Naive thymus-derived CD4-positive, alpha-beta T cell (primary cell): Measurements from ENCODE around the gene PI4KA. TPM values are rescaled to one million over a fixed set of nuclear protein-coding genes. Genes with fewer than 3 reads are reported as not detected.
A peak's percentile ranks its signal among the peaks of the same experiment; 100 is the strongest.

Experiments
- ATAC-seq: fragments of 150-1000 bp; cut with Tn5 transposase; 2 replicates; pipeline ENCODE4 v1.10.0; 2021; ENCODE audit warnings: mild to moderate bottlenecking, moderate library complexity
- CTCF ChIA-PET: fragments of 350-600 bp; sonication (Branson Sonifier 250); formaldehyde crosslinking; loops from one replicate; lab custom pipeline; 2021; ENCODE audit warnings: antibody characterized with exemption; lab: Charles Lee
- POLR2A ChIA-PET: fragments of 350-600 bp; sonication (Branson Sonifier 250); formaldehyde crosslinking; loops from one replicate; lab custom pipeline; 2021; ENCODE audit warnings: antibody characterized with exemption, inconsistent platforms; lab: Charles Lee
- DNase-seq, 9 donors: peaks; one replicate each; pipeline versions ENCODE4 v3.0.0 to v3.0.0-alpha.2; 2020 to 2022; ENCODE audit warnings: mixed read lengths in 1 of 9
- H3K27ac ChIP-seq: one replicate; pipeline ENCODE4 v1.7.0; 2013; ENCODE audit warnings: mild to moderate bottlenecking, low read depth, low read length, moderate library complexity
- H3K27me3 ChIP-seq, 2 donors: one replicate each; pipeline ENCODE4 v1.7.0; 2013; ENCODE audit warnings: low read length in 2 of 2, mild to moderate bottlenecking in 2 of 2, moderate library complexity in 2 of 2; ENCODE audit not compliant: control insufficient read depth in 2 of 2, insufficient read depth in 2 of 2
- H3K36me3 ChIP-seq, 3 experiments: 1 replicate in 2 of 3; 2 replicates in 1 of 3; pipeline ENCODE4 v1.7.0; 2013; ENCODE audit warnings: low read length in 3 of 3, mild to moderate bottlenecking in 3 of 3, moderate library complexity in 1 of 3; ENCODE audit not compliant: insufficient read depth in 3 of 3, control insufficient read depth in 2 of 3
- H3K4me1 ChIP-seq, 2 donors: one replicate each; pipeline ENCODE4 v1.7.0; 2013; ENCODE audit warnings: low read length in 2 of 2, mild to moderate bottlenecking in 2 of 2, moderate library complexity in 1 of 2; ENCODE audit not compliant: control insufficient read depth in 2 of 2, insufficient read depth in 2 of 2
- H3K4me3 ChIP-seq: 2 replicates; pipeline ENCODE4 v1.7.0; 2013; ENCODE audit warnings: mild to moderate bottlenecking, low read length
- H3K9me3 ChIP-seq, 3 experiments: 1 replicate in 2 of 3; 2 replicates in 1 of 3; pipeline ENCODE4 v1.7.0; 2013; ENCODE audit warnings: low read length in 3 of 3; ENCODE audit not compliant: control insufficient read depth in 2 of 3
- H3K27ac Mint-ChIP-seq, 9 donors: one replicate each; pipeline ENCODE4 v1.8.0; 2020 to 2022; ENCODE audit warnings: mixed read lengths in 9 of 9, mild to moderate bottlenecking in 8 of 9, moderate library complexity in 5 of 9, inconsistent platforms in 2 of 9
- H3K27me3 Mint-ChIP-seq, 5 donors: one replicate each; pipeline ENCODE4 v1.8.0; 2021 to 2022; ENCODE audit warnings: mixed read lengths in 5 of 5, mild to moderate bottlenecking in 1 of 5
- H3K36me3 Mint-ChIP-seq, 5 donors: one replicate each; pipeline ENCODE4 v1.8.0; 2020 to 2022; ENCODE audit warnings: mixed read lengths in 5 of 5, mild to moderate bottlenecking in 3 of 5, inconsistent platforms in 1 of 5
- H3K4me1 Mint-ChIP-seq, 7 donors: one replicate each; pipeline ENCODE4 v1.8.0; 2020 to 2022; ENCODE audit warnings: mixed read lengths in 7 of 7, mild to moderate bottlenecking in 3 of 7, inconsistent platforms in 1 of 7
- H3K4me3 Mint-ChIP-seq, 10 donors: one replicate each; pipeline ENCODE4 v1.8.0; 2020 to 2022; ENCODE audit warnings: mild to moderate bottlenecking in 10 of 10, mixed read lengths in 10 of 10, moderate library complexity in 6 of 10, inconsistent platforms in 2 of 10
- H3K9me3 Mint-ChIP-seq, 11 donors: one replicate each; pipeline ENCODE4 v1.8.0; 2020 to 2022; ENCODE audit warnings: mixed read lengths in 11 of 11, mild to moderate bottlenecking in 4 of 11, inconsistent platforms in 1 of 11, moderate library complexity in 1 of 11
- intact Hi-C, 2 donors: fragments of 100-400 bp; cut with micrococcal nuclease; formaldehyde crosslinking; loops; one replicate each; pipeline ENCODE4 v1.15.1; 2023
- polyA plus RNA-seq, 2 donors: library from polyadenylated mRNA; unstranded; fragments of 300-500 nt; fragmentation: Illumina TruSeq; gene quantifications; one replicate each; pipeline ENCODE4 v1.2.3, GENCODE V29; 2021
- total RNA-seq, 6 experiments: library from RNA in 5 of 6; stranded (reverse) in 5 of 6; gene quantifications; 1 replicate in 5 of 6; 2 replicates in 1 of 6; pipeline ENCODE4 v1.2.3 and lab custom pipeline; 2021 to 2026

Gene PI4KA
- total and polyA plus RNA-seq, 7 experiments from 2014 or later, result 40.1 to 181 (median 156) TPM

GRCh38 chr22:20747223-20747622, 111.4 kb downstream of the PI4KA start:
- no peak for ATAC-seq
- Mint-ChIP-seq H3K27ac (peak overlapping the region in 3 of 9 donors; percentile 9 to 67 (median 20)), H3K4me1 (peaks cover 0 to 2% (median 0%) of the 10 kb centered on the region in 7 donors), H3K27me3 (no peaks in the 10 kb centered on the region), H3K36me3 (peaks cover 0 to 24% (median 6%) of the 10 kb centered on the region in 5 donors), H3K4me3 (no peak overlapping the region), H3K9me3 (no peaks in the 10 kb centered on the region)
- DNase-seq, result no peak
- H3K4me3 ChIP-seq, result no peak overlapping the region
- H3K9me3 ChIP-seq, result no peaks in the 10 kb centered on the region
- intact Hi-C loops, result no loop called here
- CTCF ChIA-PET, result no interaction called here
- POLR2A ChIA-PET, result no interaction called here
- no peak overlapping the region for H3K27ac ChIP-seq
- no peaks in the 10 kb centered on the region for H3K27me3 ChIP-seq
- H3K36me3 ChIP-seq, result peaks cover 0 to 84% (median under 1%) of the 10 kb centered on the region in 3 experiments
- H3K4me1 ChIP-seq, result no peaks in the 10 kb centered on the region

- no peak overlapping the region for H3K4me3 Mint-ChIP-seq
- peaks cover 0 to 2% (median 0%) of the 10 kb centered on the region in 7 donors for H3K4me1 Mint-ChIP-seq
- H3K36me3 Mint-ChIP-seq, result peaks cover 4 to 30% (median 6%) of the 10 kb centered on the region in 5 donors
- Histone ChIP-seq H3K9me3 (no peaks in the 10 kb centered on the region), H3K4me1 (no peaks in the 10 kb centered on the region), H3K27ac (no peak overlapping the region), H3K4me3 (no peak overlapping the region), H3K36me3 (peaks cover 0 to 84% (median 7%) of the 10 kb centered on the region in 3 experiments), H3K27me3 (no peaks in the 10 kb centered on the region)
- ATAC-seq (no peak), DNase-seq (no peak)
- H3K27me3 Mint-ChIP-seq, result no peaks in the 10 kb centered on the region
- no peaks in the 10 kb centered on the region for H3K9me3 Mint-ChIP-seq
- peak overlapping the region in 3 of 9 donors; percentile 14 to 20 (median 17) for H3K27ac Mint-ChIP-seq
- intact Hi-C loops, result no loop called here
- POLR2A ChIA-PET, result no interaction called here
- CTCF ChIA-PET, result interaction anchor here (0.6 kb wide), 1 partner anchor 252 kb away, joined by 3 read pairs; no protein-coding TSS in a partner anchor
Measured at GRCh38 chr22:20746431-20747189, 112.0 kb downstream of the PI4KA start.

- Histone ChIP-seq H3K4me1 (no peaks in the 10 kb centered on the region), H3K9me3 (no peaks in the 10 kb centered on the region), H3K36me3 (peaks cover 0 to 79% (median 9%) of the 10 kb centered on the region in 3 experiments), H3K27ac (no peak overlapping the region), H3K4me3 (no peak overlapping the region), H3K27me3 (no peaks in the 10 kb centered on the region)
- POLR2A ChIA-PET, result interaction anchor here (0.7 kb wide), 1 partner anchor 254 kb away, joined by 3 read pairs; no protein-coding TSS in a partner anchor
- intact Hi-C loops, result no loop called here
- no peaks in the 10 kb centered on the region for H3K27me3 Mint-ChIP-seq
- H3K4me1 Mint-ChIP-seq, result peaks cover 0 to 2% (median 0%) of the 10 kb centered on the region in 7 donors
- CTCF ChIA-PET, result no interaction called here
- no peaks in the 10 kb centered on the region for H3K9me3 Mint-ChIP-seq
- no peak overlapping the region for H3K4me3 Mint-ChIP-seq
- H3K36me3 Mint-ChIP-seq, result peaks cover 7 to 36% (median 10%) of the 10 kb centered on the region in 5 donors
- H3K27ac Mint-ChIP-seq, result peak overlapping the region in 1 of 9 donors; percentile 67
- ATAC-seq (no peak), DNase-seq (no peak)
Measured at GRCh38 chr22:20745119-20745518, 113.5 kb downstream of the PI4KA start.

GRCh38 chr22:20744456-20744855, 114.2 kb downstream of the PI4KA start:
- Histone ChIP-seq H3K4me1 (no peaks in the 10 kb centered on the region), H3K4me3 (no peak overlapping the region), H3K36me3 (peaks cover 0 to 72% (median 9%) of the 10 kb centered on the region in 3 experiments), H3K27ac (no peak overlapping the region), H3K27me3 (no peaks in the 10 kb centered on the region), H3K9me3 (no peaks in the 10 kb centered on the region)
- Mint-ChIP-seq H3K27ac (peak overlapping the region in 1 of 9 donors; percentile 6), H3K36me3 (peaks cover 7 to 36% (median 10%) of the 10 kb centered on the region in 5 donors), H3K4me3 (no peak overlapping the region), H3K4me1 (peaks cover 0 to 1% (median 0%) of the 10 kb centered on the region in 7 donors), H3K27me3 (no peaks in the 10 kb centered on the region), H3K9me3 (no peaks in the 10 kb centered on the region)
- ChIA-PET CTCF (no interaction called here), POLR2A (no interaction called here)
- intact Hi-C loops, result loop anchor here (5.0 kb wide), 2 partner anchors 42 to 137 kb away; no protein-coding TSS in a partner anchor
- no peak for DNase-seq
- no peak for ATAC-seq

GRCh38 chr22:20742764-20743163, 115.8 kb downstream of the PI4KA start:
- ATAC-seq, result no peak
- Histone ChIP-seq H3K27ac (no peak overlapping the region), H3K9me3 (no peaks in the 10 kb centered on the region), H3K27me3 (no peaks in the 10 kb centered on the region), H3K4me3 (no peak overlapping the region), H3K4me1 (no peaks in the 10 kb centered on the region), H3K36me3 (peaks cover 0 to 64% (median 9%) of the 10 kb centered on the region in 3 experiments)
- no peak for DNase-seq
- H3K4me1 Mint-ChIP-seq, result peaks cover 4 to 10% (median 7%) of the 10 kb centered on the region in 7 donors
- H3K9me3 Mint-ChIP-seq, result no peaks in the 10 kb centered on the region
- POLR2A ChIA-PET, result no interaction called here
- CTCF ChIA-PET, result interaction anchor here (0.6 to 2.1 kb wide), 5 partner anchors 8 to 586 kb away, joined by 3 to 7 read pairs (median 3); no protein-coding TSS in a partner anchor
- H3K27me3 Mint-ChIP-seq, result no peaks in the 10 kb centered on the region
- peaks cover 4 to 38% (median 14%) of the 10 kb centered on the region in 5 donors for H3K36me3 Mint-ChIP-seq
- H3K27ac Mint-ChIP-seq, result no peak overlapping the region
- intact Hi-C loops, result loop anchor here (5.0 kb wide), 2 partner anchors 40 to 135 kb away; no protein-coding TSS in a partner anchor
- no peak overlapping the region for H3K4me3 Mint-ChIP-seq

- ChIA-PET CTCF (interaction anchor here (0.6 to 2.1 kb wide), 6 partner anchors 8 to 585 kb away, joined by 3 to 7 read pairs (median 3); no protein-coding TSS in a partner anchor), POLR2A (interaction anchor here (1.7 kb wide), 1 partner anchor 324 kb away, joined by 6 read pairs; no protein-coding TSS in a partner anchor)
- intact Hi-C loops, result loop anchor here (2.0 to 5.0 kb wide), 3 partner anchors 40 to 173 kb away; no protein-coding TSS in a partner anchor
- Histone ChIP-seq H3K4me1 (no peaks in the 10 kb centered on the region), H3K27ac (no peak overlapping the region), H3K36me3 (peaks cover 0 to 55% (median 9%) of the 10 kb centered on the region in 3 experiments), H3K4me3 (no peak overlapping the region), H3K9me3 (no peaks in the 10 kb centered on the region), H3K27me3 (no peaks in the 10 kb centered on the region)
- H3K4me3 Mint-ChIP-seq, result no peak overlapping the region
- peaks cover 4 to 10% (median 7%) of the 10 kb centered on the region in 7 donors for H3K4me1 Mint-ChIP-seq
- DNase-seq, result peak in 8 of 9 donors; percentile 16 to 59 (median 38)
- no peaks in the 10 kb centered on the region for H3K9me3 Mint-ChIP-seq
- peak overlapping the region in 2 of 9 donors; percentile 42 to 45 for H3K27ac Mint-ChIP-seq
- no peaks in the 10 kb centered on the region for H3K27me3 Mint-ChIP-seq
- peaks cover 4 to 36% (median 14%) of the 10 kb centered on the region in 5 donors for H3K36me3 Mint-ChIP-seq
- no peak for ATAC-seq
Measured at GRCh38 chr22:20741634-20742581, 116.7 kb downstream of the PI4KA start.
